HAP-1 (cell line): ENCODE results near the gene CRYGN.

Experiments
- DNase-seq, 2 experiments: peaks; one replicate each; pipeline ENCODE4 v3.0.0-alpha.2; 2016 to 2020; ENCODE audit warnings: low spot score in 2 of 2
- H3K27me3 ChIP-seq: fragments of 250-450 bp; sonication (Bioruptor Pico); 2 replicates; pipeline ENCODE4 v1.5.1; 2020; ENCODE audit warnings: low read depth, mild to moderate bottlenecking, moderate library complexity
- H3K36me3 ChIP-seq: fragments of 250-450 bp; sonication (Bioruptor Pico); replicated peaks from 2 replicates; pipeline ENCODE4 v1.5.1; 2020; ENCODE audit warnings: mild to moderate bottlenecking
- H3K4me1 ChIP-seq: fragments of 250-450 bp; sonication (Bioruptor Pico); 2 replicates; pipeline ENCODE4 v1.5.1; 2020; ENCODE audit warnings: mild to moderate bottlenecking
- H3K4me3 ChIP-seq: fragments of 250-450 bp; sonication (Bioruptor Pico); 2 replicates; pipeline ENCODE4 v1.5.1; 2020; ENCODE audit warnings: mild to moderate bottlenecking, moderate library complexity
- H3K9me3 ChIP-seq: fragments of 250-450 bp; sonication (Bioruptor Pico); 2 replicates; pipeline ENCODE4 v1.5.1; 2020; ENCODE audit warnings: mild to moderate bottlenecking, moderate library complexity
- in situ Hi-C: fragments of 300-500 bp; cut with MboI; formaldehyde crosslinking; loops from 3 replicates; pipeline ENCODE4 v1.14.3; 2020; ENCODE audit warnings: low sequenced_read_pairs, inconsistent platforms, mixed read lengths

Gene CRYGN, protein sequence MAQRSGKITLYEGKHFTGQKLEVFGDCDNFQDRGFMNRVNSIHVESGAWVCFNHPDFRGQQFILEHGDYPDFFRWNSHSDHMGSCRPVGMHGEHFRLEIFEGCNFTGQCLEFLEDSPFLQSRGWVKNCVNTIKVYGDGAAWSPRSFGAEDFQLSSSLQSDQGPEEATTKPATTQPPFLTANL

DNA sequence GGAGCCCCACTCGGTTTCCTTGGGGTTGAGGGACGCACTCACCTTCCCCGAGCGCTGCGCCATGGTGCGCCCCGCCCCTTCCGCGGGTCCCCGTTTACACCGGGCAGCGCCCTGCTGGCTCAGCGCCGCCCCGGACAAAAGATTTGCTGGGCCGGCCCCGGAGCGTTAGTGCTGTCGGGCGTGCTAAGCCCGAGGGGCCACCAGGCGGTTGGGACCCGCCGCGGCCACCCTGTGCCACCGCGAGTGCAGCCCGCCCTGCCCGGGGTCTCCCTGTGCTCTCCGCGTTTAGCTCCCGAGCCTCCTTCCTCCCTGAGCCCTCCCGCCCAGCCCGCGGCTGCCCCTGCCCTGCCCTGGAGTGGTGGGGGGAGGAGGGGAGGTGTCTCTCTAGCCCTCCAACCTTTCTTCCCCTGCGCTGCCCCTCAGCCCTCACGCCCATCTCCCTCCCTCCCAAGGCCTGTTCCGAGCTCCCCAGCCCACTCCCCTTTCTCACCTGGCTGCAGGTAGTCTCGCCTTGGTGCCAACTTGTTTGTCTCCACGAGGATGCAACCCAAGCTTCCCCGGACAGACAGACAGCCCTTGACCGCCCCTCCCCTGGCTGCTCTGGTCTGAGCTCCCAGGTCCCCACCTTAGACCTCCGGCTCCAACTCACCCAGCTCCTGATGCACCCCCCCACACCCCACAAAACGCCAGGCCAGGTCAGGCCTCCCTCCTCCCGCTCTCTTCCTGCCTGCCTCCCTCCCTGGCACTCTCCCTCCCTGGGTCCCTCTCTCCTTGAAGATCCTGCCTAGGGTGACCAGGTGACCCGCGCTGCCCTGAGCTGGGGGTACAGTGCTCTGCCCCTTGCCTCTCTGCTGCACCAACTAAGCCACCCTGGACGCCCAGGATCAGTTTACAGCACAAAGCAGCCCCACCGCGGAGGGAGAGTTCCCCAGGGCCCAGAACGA, at the start of gene CRYGN:
TSS of gene CRYGN (minus strand) at position 287 of the 944 bp plus-strand sequence. CDS start at position 63, 224 bp downstream.
- no peaks in the 10 kb centered on the region for H3K4me1 ChIP-seq
- no peak within 1 kb of the TSS for H3K4me3 ChIP-seq
- no peaks in the 10 kb centered on the region for H3K9me3 ChIP-seq
- no peak for DNase-seq
- H3K36me3 ChIP-seq: no peaks in the 10 kb centered on the region
- in situ Hi-C loops: no loop called here
- H3K27me3 ChIP-seq: no peaks in the 10 kb centered on the region

DNA sequence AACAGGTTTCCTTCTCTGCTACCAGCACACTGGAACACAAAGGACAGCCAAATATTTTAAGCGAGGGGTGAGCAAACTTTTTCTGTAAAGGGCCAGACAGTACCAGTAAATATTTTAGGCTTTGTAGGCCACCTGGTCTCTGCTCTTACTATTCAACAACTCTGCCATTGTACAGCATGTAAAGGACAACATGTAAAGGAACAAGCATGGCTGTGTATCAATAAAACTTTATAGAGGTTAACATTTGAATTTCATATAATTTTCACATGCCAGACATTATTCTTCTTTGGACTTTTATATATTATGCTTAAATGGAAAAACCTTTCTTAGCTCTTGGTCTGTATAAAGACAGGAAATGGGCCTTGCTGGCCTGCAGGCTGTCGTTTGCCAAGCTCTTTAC, 49.6 kb upstream of the CRYGN start:
- peaks cover 56% of the 10 kb centered on the region for H3K36me3 ChIP-seq
- in situ Hi-C loops: no loop called here
- no peak overlapping the region for H3K4me3 ChIP-seq
- peaks cover 20% of the 10 kb centered on the region for H3K4me1 ChIP-seq
- no peak for DNase-seq
- H3K9me3 ChIP-seq: no peaks in the 10 kb centered on the region
- H3K27me3 ChIP-seq: no peaks in the 10 kb centered on the region

- Histone ChIP-seq H3K9me3 (no peaks in the 10 kb centered on the region), H3K36me3 (peaks cover 69% of the 10 kb centered on the region), H3K27me3 (no peaks in the 10 kb centered on the region), H3K4me1 (peaks cover 14% of the 10 kb centered on the region), H3K4me3 (no peak overlapping the region)
- in situ Hi-C loops: no loop called here
- DNase-seq: no peak
These were observed 48.2 kb upstream of the CRYGN start for GRCh38 chr7:151488096-151488495.

DNA sequence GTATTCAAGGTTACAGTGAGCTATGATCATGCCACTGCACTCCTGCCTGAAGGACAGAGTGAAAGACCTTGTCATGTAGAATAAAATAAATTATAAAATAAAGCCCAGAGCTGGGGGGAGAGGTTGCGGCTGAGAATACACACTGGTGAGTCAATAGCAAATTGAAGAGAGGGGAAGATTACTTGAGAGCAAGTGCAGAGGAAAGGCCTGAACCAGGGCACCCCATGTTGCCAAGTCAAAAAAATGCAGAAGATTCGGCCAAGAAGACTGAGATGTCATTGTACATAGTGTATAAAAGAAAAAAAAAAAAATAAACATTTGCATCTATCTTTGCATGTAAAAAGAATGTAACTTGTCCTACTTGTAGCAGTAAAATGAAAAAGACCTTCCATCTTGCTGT, 47.3 kb upstream of the CRYGN start:
- Histone ChIP-seq H3K9me3 (no peaks in the 10 kb centered on the region), H3K4me3 (no peak overlapping the region), H3K4me1 (peaks cover 14% of the 10 kb centered on the region), H3K27me3 (no peaks in the 10 kb centered on the region), H3K36me3 (peaks cover 77% of the 10 kb centered on the region)
- in situ Hi-C loops: no loop called here
- no peak for DNase-seq

DNA sequence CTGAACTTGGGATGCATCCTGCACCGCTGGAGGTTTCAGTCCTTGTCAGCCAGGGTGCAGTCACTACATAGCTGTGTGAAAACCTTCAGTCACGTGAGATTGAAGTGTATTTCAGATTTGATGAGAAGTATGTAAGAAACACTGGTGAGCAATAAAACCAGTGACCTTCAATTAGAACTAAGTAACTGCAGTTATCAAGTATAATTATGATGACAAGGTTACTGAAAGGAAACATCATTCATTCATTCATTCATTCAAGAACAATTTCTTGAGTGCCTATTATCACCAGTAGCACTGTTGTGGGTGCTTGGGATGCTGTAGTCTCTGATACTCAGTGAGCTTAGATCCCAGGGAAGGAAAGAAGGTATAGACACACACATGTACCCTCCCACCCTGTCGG, 46.1 kb upstream of the CRYGN start:
- Histone ChIP-seq H3K9me3 (no peaks in the 10 kb centered on the region), H3K27me3 (no peaks in the 10 kb centered on the region), H3K36me3 (peaks cover 87% of the 10 kb centered on the region), H3K4me3 (no peak overlapping the region), H3K4me1 (peaks cover 8% of the 10 kb centered on the region)
- in situ Hi-C loops: no loop called here
- DNase-seq: no peak

- H3K36me3 ChIP-seq: peaks cover 88% of the 10 kb centered on the region
- in situ Hi-C loops: no loop called here
- no peaks in the 10 kb centered on the region for H3K9me3 ChIP-seq
- no peak overlapping the region for H3K4me3 ChIP-seq
- no peaks in the 10 kb centered on the region for H3K27me3 ChIP-seq
- no peak for DNase-seq
- H3K4me1 ChIP-seq: peaks cover under 1% of the 10 kb centered on the region; the same call in 1 of the 2 replicates
These were observed 45.2 kb upstream of the CRYGN start for GRCh38 chr7:151484971-151485707.

GRCh38 chr7:151483711-151483983, 43.7 kb upstream of the CRYGN start:
- H3K9me3 ChIP-seq: no peaks in the 10 kb centered on the region
- no peaks in the 10 kb centered on the region for H3K27me3 ChIP-seq
- no peak for DNase-seq
- H3K4me3 ChIP-seq: no peak overlapping the region
- peaks cover 80% of the 10 kb centered on the region for H3K36me3 ChIP-seq
- H3K4me1 ChIP-seq: no peaks in the 10 kb centered on the region
- in situ Hi-C loops: no loop called here

DNA sequence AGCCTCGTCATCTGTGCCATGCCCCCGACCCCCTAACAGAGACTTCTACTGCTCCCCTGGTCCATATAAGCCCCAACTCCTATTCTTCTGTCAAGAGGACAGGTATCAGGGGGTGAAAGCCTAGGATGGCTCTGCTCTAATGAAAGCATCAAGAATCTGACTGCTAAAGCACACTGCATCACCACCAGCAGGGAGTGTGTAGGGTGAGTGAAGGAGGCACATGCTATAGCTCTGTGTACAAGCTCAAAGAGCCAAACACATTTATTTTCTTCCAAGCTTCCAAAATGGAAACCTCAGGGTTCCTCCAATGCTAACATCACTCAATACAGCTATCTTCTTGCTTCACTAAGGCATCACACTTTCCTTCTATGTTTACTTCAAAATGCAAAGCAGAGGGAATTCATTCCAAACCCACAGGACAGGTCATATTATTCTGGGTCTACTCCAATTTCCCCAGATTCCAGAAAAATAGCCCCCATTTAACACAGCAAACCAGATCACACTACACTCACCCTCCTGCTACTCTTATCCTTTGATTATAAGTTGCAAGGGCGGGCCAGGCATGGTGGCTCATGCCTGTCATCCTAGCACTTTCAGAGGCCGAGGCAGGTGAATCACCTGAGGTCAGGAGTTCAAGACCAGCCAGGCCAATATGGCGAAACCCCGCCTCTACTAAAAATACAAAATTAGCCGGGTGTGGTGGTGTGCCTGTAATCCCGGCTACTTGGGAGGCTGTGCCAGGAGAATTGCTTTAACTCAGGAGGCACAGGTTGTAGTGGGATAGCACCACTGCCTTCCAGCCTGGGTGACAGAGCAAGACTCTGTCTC, 43.2 kb upstream of the CRYGN start:
- in situ Hi-C loops: no loop called here
- H3K9me3 ChIP-seq: no peaks in the 10 kb centered on the region
- no peak overlapping the region for H3K4me3 ChIP-seq
- DNase-seq: no peak
- no peaks in the 10 kb centered on the region for H3K4me1 ChIP-seq
- no peaks in the 10 kb centered on the region for H3K27me3 ChIP-seq
- peaks cover 74% of the 10 kb centered on the region for H3K36me3 ChIP-seq

DNA sequence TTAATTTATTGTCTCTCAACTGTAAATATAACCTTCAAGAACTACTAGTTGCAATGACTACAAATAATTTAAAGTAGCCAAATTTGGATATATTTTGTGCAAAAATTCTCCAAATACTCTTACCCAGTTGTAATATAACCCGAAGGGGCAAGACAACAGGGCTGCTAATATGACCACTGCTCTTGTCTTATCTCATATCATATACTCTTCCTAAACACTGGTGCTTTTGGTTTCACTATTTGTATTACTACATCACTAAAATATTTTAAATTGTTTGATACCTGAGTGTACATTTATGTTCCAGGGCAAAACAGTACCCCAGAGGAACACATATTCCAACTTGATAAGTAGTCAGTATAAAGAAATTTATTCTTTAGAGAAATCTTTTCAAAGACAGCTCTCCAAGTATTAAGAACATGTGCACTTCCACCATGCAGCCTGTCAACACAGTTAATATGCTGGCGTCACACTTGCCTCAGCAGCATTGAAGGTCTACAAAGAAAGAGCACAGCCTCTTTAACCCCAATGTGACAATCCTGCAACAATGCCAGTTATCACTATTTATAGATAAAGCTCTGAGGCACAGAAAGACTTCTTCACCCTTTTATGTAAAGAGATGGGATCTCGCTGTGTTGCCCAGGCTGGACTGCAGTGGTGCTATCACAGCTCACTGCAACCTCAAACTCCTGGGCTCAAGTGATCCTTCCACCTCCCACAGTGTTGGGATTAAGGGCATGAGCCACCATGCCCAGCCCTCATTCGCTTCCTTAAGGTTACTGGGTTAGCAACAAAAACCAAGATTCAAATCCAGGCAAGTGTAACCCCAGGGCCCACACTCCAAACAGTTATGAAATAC, 41.9 kb upstream of the CRYGN start:
- H3K9me3 ChIP-seq: no peaks in the 10 kb centered on the region
- no peaks in the 10 kb centered on the region for H3K4me1 ChIP-seq
- in situ Hi-C loops: no loop called here
- H3K4me3 ChIP-seq: no peak overlapping the region
- peaks cover 70% of the 10 kb centered on the region for H3K36me3 ChIP-seq
- no peak for DNase-seq
- H3K27me3 ChIP-seq: no peaks in the 10 kb centered on the region

DNA sequence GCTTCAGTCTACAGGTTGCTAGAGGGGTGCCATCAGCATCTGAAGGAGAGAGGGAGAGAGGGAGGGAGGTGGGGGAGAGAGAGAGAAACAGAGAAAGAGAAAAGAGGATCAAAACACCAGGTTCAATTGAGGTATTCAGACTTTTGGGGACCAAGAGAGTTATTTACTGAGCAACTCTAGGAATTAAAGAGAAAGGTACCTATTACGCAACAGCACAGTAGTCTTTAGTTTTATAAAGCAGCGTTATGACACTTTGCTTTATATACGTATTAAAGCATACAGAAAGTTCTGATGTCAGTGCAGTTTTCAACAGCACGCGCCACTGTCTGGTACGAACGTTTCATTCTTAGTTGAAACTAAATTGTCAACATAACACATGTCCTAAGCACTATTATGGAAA, 37.9 kb upstream of the CRYGN start:
- Histone ChIP-seq H3K9me3 (no peaks in the 10 kb centered on the region), H3K27me3 (no peaks in the 10 kb centered on the region), H3K4me1 (no peaks in the 10 kb centered on the region; the same call in 1 of the 2 replicates), H3K4me3 (no peak overlapping the region), H3K36me3 (peaks cover 50% of the 10 kb centered on the region)
- in situ Hi-C loops: no loop called here
- DNase-seq: no peak

- Histone ChIP-seq H3K4me1 (peaks cover 9% of the 10 kb centered on the region; the same call in 1 of the 2 replicates), H3K9me3 (no peaks in the 10 kb centered on the region), H3K36me3 (peaks cover 56% of the 10 kb centered on the region), H3K4me3 (no peak overlapping the region), H3K27me3 (no peaks in the 10 kb centered on the region)
- in situ Hi-C loops: no loop called here
- DNase-seq: no peak
These were observed 32.9 kb upstream of the CRYGN start for GRCh38 chr7:151472644-151473380.

- DNase-seq: no peak
- Histone ChIP-seq H3K36me3 (peaks cover 67% of the 10 kb centered on the region), H3K4me1 (peaks cover 9% of the 10 kb centered on the region; the same call in 1 of the 2 replicates), H3K9me3 (no peaks in the 10 kb centered on the region), H3K4me3 (no peak overlapping the region), H3K27me3 (no peaks in the 10 kb centered on the region)
- in situ Hi-C loops: no loop called here
These were observed 30.8 kb upstream of the CRYGN start for GRCh38 chr7:151470711-151471110.
